ENCODE measurements around the gene UVRAG.

DNA sequence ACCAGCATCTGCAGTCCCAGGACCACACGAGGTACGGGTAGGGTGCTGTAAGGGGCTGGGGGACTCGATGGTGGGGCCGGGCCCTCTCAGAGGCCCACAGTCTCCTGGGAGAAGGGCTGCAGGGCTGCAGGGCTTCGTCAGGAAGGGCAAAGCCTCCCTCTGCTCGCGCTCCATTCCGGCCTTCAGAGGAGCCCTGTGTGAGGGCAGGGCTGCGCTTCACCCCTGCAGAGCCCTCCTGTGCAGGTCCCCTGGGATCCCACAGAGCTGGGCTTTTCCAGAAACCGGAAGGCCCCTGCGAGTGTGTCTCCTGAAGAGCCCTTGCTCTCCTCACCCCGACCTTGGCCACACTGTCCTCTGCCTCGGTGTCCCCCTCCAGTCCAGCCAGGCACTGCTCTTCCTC, 364.1 kb downstream of the UVRAG start:
- TF ChIP-seq ZNF274 (IDR thresholded peaks at IDR 0.05; ENCODE audit: low read depth, low read length) (no peak), YY1 (IDR thresholded peaks at IDR 0.05; ENCODE audit: insufficient read depth, insufficient read length) (no peak)
